Ishikawa (cell line): Measurements from ENCODE around the gene IBTK.
A peak's percentile ranks its signal among the peaks of the same experiment; 100 is the strongest.

ENCODE experiments used
- CEBPB ChIP-seq: IDR thresholded peaks from 2 replicates; pipeline ENCODE4 v1.6.1; 2012
- CREB1 ChIP-seq: IDR thresholded peaks from 2 replicates; pipeline ENCODE4 v1.6.1; 2012; ENCODE audit warnings: low read depth
- EGR1 ChIP-seq: IDR thresholded peaks from 2 replicates; pipeline ENCODE4 v1.6.1; 2012
- EP300 ChIP-seq: IDR thresholded peaks from 2 replicates; pipeline ENCODE4 v1.6.1; 2012; ENCODE audit warnings: borderline replicate concordance
- FOXM1 ChIP-seq: IDR thresholded peaks from 2 replicates; pipeline ENCODE4 v1.6.1; 2012; ENCODE audit warnings: low read depth, borderline replicate concordance
- NFIC ChIP-seq: IDR thresholded peaks from 2 replicates; pipeline ENCODE4 v1.6.1; 2012
- RAD21 ChIP-seq: IDR thresholded peaks from 2 replicates; pipeline ENCODE4 v1.6.1; 2012; ENCODE audit warnings: low read depth
- TAF1 ChIP-seq: IDR thresholded peaks from 2 replicates; pipeline ENCODE4 v1.6.1; 2012; ENCODE audit warnings: low read depth, mild to moderate bottlenecking
- TCF12 ChIP-seq: IDR thresholded peaks from 2 replicates; pipeline ENCODE4 v1.6.1; 2012; ENCODE audit warnings: low read depth
- TEAD4 ChIP-seq: IDR thresholded peaks from 2 replicates; pipeline ENCODE4 v1.6.1; 2012
- YY1 ChIP-seq: IDR thresholded peaks from 2 replicates; pipeline ENCODE4 v1.6.1; 2012; ENCODE audit warnings: low read depth
- ZBTB7A ChIP-seq: IDR thresholded peaks from 2 replicates; pipeline ENCODE4 v1.6.1; 2012; ENCODE audit warnings: low read depth
- TF ChIP-seq, protein P1 (sequence below): IDR thresholded peaks from 2 replicates; pipeline ENCODE4 v1.6.1; 2012
- TF ChIP-seq, protein P2 (sequence below): IDR thresholded peaks from 2 replicates; pipeline ENCODE4 v1.6.1; 2012
- TF ChIP-seq, protein P3 (sequence below): IDR thresholded peaks from 2 replicates; pipeline ENCODE4 v1.6.1; 2012; ENCODE audit warnings: low read depth, mild to moderate bottlenecking

Gene IBTK

DNA sequence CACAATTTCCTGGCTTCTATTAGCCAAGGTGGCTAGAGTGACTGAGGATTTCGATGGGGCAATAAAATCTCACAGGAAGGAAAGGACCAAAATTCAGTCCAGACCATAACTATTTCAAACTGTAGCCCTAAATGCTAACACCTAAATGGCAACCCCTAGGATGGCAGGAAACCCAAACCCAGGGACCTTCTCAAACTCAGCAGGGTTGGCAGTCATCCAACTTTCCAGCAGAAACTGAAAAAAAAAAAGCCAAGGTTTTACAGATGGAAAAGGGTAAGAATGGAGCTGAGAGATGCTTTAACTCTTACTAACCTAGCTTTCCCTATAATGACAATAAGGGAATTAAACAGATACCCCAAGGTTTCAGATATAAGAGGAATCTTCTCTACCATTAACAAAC lies 10.5 kb downstream of the IBTK start:
- no peak for TF ChIP-seq RAD21
- TF ChIP-seq NFIC: peak; percentile 69
- TF ChIP-seq, protein P1, sequence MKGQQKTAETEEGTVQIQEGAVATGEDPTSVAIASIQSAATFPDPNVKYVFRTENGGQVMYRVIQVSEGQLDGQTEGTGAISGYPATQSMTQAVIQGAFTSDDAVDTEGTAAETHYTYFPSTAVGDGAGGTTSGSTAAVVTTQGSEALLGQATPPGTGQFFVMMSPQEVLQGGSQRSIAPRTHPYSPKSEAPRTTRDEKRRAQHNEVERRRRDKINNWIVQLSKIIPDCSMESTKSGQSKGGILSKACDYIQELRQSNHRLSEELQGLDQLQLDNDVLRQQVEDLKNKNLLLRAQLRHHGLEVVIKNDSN: no peak
- TF ChIP-seq CEBPB: no peak
- no peak for TF ChIP-seq CREB1
- TF ChIP-seq, protein P2, sequence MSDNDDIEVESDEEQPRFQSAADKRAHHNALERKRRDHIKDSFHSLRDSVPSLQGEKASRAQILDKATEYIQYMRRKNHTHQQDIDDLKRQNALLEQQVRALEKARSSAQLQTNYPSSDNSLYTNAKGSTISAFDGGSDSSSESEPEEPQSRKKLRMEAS: no peak

DNA sequence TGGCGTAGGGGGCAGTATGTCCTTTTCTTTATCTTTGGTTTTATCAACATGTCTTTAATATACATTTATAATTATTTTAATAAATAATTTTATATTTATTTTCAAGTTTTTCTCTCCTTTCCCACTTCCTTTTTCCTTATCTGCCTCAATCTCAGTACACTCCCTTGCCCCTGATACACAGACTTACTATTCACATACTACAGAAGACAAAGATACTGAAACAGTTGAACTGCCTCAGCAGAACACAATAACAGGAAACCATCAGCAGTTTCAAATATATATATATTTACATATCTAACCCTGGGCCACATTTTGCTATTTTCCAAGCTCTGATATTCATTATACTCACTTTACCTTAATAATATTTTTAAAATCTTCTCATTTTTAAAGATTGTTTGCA lies 19.8 kb downstream of the IBTK start:
- TF ChIP-seq FOXM1: no peak
- TF ChIP-seq EP300: no peak
- no peak for TF ChIP-seq RAD21
- TF ChIP-seq EGR1: no peak
- TF ChIP-seq, protein P2: no peak
- no peak for TF ChIP-seq CREB1
- TF ChIP-seq, protein P3, sequence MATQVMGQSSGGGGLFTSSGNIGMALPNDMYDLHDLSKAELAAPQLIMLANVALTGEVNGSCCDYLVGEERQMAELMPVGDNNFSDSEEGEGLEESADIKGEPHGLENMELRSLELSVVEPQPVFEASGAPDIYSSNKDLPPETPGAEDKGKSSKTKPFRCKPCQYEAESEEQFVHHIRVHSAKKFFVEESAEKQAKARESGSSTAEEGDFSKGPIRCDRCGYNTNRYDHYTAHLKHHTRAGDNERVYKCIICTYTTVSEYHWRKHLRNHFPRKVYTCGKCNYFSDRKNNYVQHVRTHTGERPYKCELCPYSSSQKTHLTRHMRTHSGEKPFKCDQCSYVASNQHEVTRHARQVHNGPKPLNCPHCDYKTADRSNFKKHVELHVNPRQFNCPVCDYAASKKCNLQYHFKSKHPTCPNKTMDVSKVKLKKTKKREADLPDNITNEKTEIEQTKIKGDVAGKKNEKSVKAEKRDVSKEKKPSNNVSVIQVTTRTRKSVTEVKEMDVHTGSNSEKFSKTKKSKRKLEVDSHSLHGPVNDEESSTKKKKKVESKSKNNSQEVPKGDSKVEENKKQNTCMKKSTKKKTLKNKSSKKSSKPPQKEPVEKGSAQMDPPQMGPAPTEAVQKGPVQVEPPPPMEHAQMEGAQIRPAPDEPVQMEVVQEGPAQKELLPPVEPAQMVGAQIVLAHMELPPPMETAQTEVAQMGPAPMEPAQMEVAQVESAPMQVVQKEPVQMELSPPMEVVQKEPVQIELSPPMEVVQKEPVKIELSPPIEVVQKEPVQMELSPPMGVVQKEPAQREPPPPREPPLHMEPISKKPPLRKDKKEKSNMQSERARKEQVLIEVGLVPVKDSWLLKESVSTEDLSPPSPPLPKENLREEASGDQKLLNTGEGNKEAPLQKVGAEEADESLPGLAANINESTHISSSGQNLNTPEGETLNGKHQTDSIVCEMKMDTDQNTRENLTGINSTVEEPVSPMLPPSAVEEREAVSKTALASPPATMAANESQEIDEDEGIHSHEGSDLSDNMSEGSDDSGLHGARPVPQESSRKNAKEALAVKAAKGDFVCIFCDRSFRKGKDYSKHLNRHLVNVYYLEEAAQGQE: no peak
- no peak for TF ChIP-seq YY1
- no peak for TF ChIP-seq NFIC
- no peak for TF ChIP-seq TCF12
- TF ChIP-seq CEBPB: no peak

DNA sequence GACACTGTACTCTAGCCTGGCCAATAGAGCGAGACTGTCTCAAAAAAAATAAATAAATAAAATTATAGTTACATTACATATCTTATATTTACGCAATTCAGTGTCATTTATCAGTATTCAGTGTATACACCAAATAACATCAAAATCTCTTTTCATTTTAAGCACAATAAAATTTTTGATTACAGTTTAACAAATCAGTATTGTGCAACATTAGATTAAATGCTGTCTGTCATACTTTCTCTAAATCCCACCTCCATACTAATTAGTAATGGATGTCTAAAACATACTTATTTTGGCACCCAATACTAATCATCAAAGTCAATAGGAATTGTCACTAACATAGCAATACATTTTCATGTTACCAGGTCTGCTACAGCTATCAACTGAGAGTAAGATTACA lies 27.4 kb downstream of the IBTK start:
- TF ChIP-seq RAD21 (no peak), EGR1 (no peak)

DNA sequence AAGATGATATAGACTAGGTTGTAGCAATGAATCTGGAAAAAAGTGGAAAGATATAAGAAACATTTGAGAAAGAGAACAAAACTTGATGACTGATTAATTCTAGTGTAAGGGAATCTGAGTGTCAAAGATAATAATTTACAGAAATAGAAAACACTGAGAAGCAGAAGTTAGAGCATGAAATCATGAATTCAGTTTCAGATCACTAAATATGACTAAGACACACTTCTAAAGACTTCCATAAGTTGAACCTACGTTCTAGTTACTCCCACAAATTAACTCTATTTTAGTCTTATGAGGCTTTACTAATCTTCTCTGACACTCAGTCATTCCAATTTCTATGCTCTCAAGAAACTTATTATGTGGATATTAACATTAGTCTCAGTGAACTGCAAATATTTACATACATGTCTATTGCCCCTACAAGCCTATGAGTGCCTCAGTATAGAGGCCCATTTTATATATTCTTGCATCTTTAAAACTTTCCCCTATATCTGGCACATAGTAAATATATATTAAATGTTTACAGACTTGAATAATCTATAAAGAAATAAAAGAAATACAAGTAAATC lies 30.4 kb downstream of the IBTK start:
- TF ChIP-seq TCF12: no peak

DNA sequence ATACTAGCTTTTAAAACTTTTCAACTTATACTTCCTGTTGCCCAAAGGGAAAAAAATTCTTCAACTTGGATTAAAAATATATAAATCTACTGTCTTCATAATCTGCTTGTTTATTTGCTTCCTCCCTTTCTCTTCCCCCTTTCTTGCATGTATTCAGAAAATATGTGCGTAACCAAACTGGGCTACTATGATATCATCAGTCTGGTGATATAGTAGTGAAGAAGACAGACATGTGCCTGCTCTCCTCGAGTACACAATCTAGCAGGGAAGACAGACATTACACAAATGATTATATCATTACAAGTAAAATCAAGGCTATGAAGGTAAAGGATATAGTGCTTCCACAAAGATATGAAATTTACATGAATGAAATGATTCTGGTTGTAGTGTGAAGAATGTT lies 31.0 kb downstream of the IBTK start:
- TF ChIP-seq, protein P1: no peak
- TF ChIP-seq RAD21 (no peak), TCF12 (no peak), EGR1 (no peak), EP300 (no peak), FOXM1 (no peak), TAF1 (no peak), YY1 (no peak), ZBTB7A (no peak), NFIC (no peak), CEBPB (no peak), TEAD4 (no peak), CREB1 (no peak)
- TF ChIP-seq, protein P2: no peak
- TF ChIP-seq, protein P3: no peak

DNA sequence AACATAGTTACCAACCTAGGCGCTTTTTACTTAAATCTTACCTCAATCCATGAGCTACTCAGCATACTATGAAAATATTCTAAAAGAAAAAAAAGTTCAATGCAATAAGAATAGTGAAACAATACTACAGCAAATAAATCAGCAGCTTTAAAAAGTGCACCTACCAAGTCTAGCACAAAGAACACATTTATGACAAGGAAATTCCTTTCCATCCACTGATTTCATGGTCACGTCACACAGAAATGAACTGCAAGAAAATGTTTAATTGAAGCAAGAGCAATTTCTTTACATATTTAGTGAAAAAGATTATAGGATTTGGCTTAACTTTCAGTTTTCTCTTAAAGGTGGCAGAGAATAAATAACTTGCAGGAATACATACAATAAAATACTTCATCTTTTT lies 36.2 kb downstream of the IBTK start:
- TF ChIP-seq YY1: no peak
- no peak for TF ChIP-seq CEBPB

DNA sequence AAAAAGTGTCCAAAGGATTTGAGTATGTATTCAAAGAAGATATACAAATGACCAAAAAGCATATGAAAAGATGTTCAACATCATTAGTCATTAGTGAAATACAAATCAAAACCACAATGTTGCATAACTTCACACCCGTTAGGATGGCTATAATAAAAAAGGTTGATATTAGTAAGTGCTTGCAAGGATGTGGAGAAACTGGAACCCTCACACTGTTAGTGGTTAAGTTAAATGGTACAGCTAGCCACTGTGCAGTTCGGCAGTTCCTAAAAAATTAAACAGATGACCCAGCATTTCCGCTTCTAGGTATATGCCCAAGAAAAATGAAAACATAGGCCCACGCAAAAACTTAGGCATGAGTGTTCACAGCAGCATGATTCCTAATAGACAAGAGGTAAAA lies 38.6 kb downstream of the IBTK start:
- TF ChIP-seq TCF12 (no peak), EP300 (no peak), NFIC (no peak), CREB1 (no peak), ZBTB7A (no peak), TEAD4 (no peak), YY1 (no peak), FOXM1 (no peak), RAD21 (no peak), EGR1 (no peak), CEBPB (no peak), TAF1 (no peak)
- TF ChIP-seq, protein P1: no peak
- TF ChIP-seq, protein P3: no peak
- TF ChIP-seq, protein P2: no peak
